HL-60 (cell line): ENCODE data around the gene PHACTR3.

Source experiments
- CTCF ChIP-seq: IDR thresholded peaks from one replicate; pipeline ENCODE4 v1.5.1; 2011; ENCODE audit warnings: low read length, control low read depth, inconsistent platforms; ENCODE audit not compliant: insufficient read depth
- POLR2AphosphoS5 ChIP-seq: IDR thresholded peaks from 2 replicates; pipeline ENCODE4 v1.6.1; 2012; ENCODE audit warnings: low read depth

GRCh38 chr20:59895908-59896307 lies 291.6 kb downstream of the PHACTR3 start:
- TF ChIP-seq CTCF (no peak), POLR2AphosphoS5 (no peak)
